Cardiac muscle cell (in vitro differentiated cells and primary cell): ENCODE data around the gene C9. TPM values are rescaled to one million over a fixed set of nuclear protein-coding genes. Genes with fewer than 3 reads are reported as not detected.

Source experiments
- DNase-seq, 2 donors: peaks; one replicate each; pipeline versions ENCODE4 v3.0.0 to v3.0.0-alpha.2; 2010 to 2017; ENCODE audit warnings: low read depth in 1 of 2, low spot score in 1 of 2
- H3K27ac ChIP-seq: fragments of 200-600 bp; sonication (generic); 2 replicates; pipeline ENCODE4 v1.5.1; 2016
- H3K27me3 ChIP-seq: fragments of 200-600 bp; sonication (generic); 2 replicates; pipeline ENCODE4 v1.6.0; 2016; ENCODE audit warnings: control low read depth
- H3K36me3 ChIP-seq: fragments of 200-600 bp; sonication (generic); 2 replicates; pipeline ENCODE4 v1.5.1; 2016; ENCODE audit warnings: control low read depth
- H3K4me1 ChIP-seq: fragments of 200-600 bp; sonication (generic); 2 replicates; pipeline ENCODE4 v1.8.1; 2017; ENCODE audit warnings: low read depth, mild to moderate bottlenecking, mixed run types
- H3K4me3 ChIP-seq: fragments of 200-600 bp; sonication (generic); 2 replicates; pipeline ENCODE4 v1.5.1; 2016; ENCODE audit warnings: mild to moderate bottlenecking
- H3K9me3 ChIP-seq: fragments of 200-600 bp; sonication (generic); 2 replicates; pipeline ENCODE4 v1.5.1; 2017; ENCODE audit warnings: low read depth, mild to moderate bottlenecking, control low read depth
- CTCF ChIP-seq: IDR thresholded peaks from 2 replicates; pipeline ENCODE4 v1.5.1; 2012; ENCODE audit warnings: low read depth, mild to moderate bottlenecking, low read length
- polyA plus RNA-seq: library from polyadenylated mRNA; unstranded; fragments of >200 nt; fragmentation: Nextera tagmentation; extraction: Ambion mirVana; gene quantifications from 2 replicates; pipeline ENCODE4 v1.2.1, GENCODE V29; 2016
- total RNA-seq: library from RNA; depleted of rRNA; stranded (reverse); fragments of >200 nt; gene quantifications from 2 replicates; pipeline ENCODE4 v1.2.3, GENCODE V29; 2016

C9 gene
- total and polyA plus RNA-seq, 2 experiments from 2014 or later: not detected

GRCh38 chr5:39260095-39260494 is 104.2 kb downstream of the C9 start:
- Histone ChIP-seq H3K4me1 (no peaks in the 10 kb centered on the region), H3K27me3 (no peaks in the 10 kb centered on the region), H3K9me3 (no peaks in the 10 kb centered on the region), H3K4me3 (no peak overlapping the region), H3K27ac (no peak overlapping the region), H3K36me3 (no peaks in the 10 kb centered on the region)
- TF ChIP-seq CTCF: no peak
- DNase-seq: no peak

- H3K27me3 ChIP-seq: no peaks in the 10 kb centered on the region
- H3K4me3 ChIP-seq: no peak overlapping the region
- no peaks in the 10 kb centered on the region for H3K4me1 ChIP-seq
- no peaks in the 10 kb centered on the region for H3K36me3 ChIP-seq
- no peak overlapping the region for H3K27ac ChIP-seq
- DNase-seq: no peak
- no peak for TF ChIP-seq CTCF
- H3K9me3 ChIP-seq: no peaks in the 10 kb centered on the region
Observed at GRCh38 chr5:39257554-39257953, 106.7 kb downstream of the C9 start.

DNA sequence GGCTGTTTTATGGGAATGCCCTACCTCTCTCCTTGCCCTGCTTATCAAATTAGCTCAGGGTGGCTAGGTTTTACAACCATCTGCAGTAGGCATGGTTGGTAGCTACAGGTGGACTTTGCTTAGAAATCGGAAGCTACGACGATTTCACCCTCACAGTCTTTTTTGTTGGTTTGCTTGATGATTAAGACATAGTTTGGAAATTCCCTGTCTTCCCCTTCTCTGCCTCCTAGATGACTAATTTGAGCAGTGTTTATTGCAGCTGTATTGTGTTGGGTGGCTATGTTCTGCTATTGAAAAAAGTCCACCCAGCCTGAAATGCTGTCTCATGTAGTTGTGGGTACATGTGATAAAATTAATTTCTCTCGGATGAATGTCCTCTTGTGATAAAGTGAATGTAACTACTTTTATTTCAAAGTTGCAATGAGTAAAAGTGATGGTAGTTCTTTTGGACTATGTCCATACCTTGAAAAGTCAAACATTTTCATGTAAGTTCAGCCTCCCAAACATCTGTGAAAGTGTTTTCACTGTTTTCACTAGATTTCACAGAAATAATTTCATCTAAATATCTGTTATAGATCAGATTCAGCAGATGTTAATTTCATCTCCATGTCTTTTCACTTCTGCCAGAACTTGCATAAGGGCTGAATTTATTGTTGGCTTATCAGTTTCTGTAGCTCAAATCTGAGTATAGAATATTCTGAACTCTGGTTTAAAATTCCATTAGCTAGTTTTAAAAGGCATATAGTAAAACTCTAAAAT is 107.6 kb downstream of the C9 start:
- DNase-seq: peak in 1 of 2 donors; percentile 70
- no peaks in the 10 kb centered on the region for H3K4me1 ChIP-seq
- no peaks in the 10 kb centered on the region for H3K27me3 ChIP-seq
- no peak overlapping the region for H3K4me3 ChIP-seq
- no peak overlapping the region for H3K27ac ChIP-seq
- H3K9me3 ChIP-seq: no peaks in the 10 kb centered on the region
- TF ChIP-seq CTCF: no peak
- no peaks in the 10 kb centered on the region for H3K36me3 ChIP-seq

DNA sequence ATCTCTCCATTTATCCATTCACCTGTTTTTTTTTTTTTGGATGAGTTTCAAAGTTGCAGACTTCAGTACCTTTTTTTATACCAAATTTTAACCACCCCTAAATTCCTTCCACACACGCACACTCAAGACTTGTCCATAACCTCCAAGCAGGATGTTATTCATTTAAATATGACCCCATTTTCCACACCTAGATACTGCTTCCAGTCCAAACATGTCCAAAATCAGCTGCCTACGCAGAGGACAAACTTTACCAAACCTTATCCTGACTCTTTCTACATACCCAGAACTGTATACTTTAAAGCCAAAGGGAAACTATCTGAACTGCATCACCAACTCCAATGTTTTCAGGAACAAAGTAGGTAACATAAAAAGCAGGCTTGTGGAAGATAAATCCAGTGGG is 108.9 kb downstream of the C9 start:
- Histone ChIP-seq H3K27me3 (no peaks in the 10 kb centered on the region), H3K36me3 (no peaks in the 10 kb centered on the region), H3K4me3 (no peak overlapping the region), H3K27ac (no peak overlapping the region), H3K4me1 (no peaks in the 10 kb centered on the region), H3K9me3 (no peaks in the 10 kb centered on the region)
- no peak for TF ChIP-seq CTCF
- no peak for DNase-seq

- Histone ChIP-seq H3K4me1 (no peaks in the 10 kb centered on the region), H3K4me3 (no peak overlapping the region), H3K27ac (no peak overlapping the region), H3K36me3 (no peaks in the 10 kb centered on the region), H3K27me3 (no peaks in the 10 kb centered on the region), H3K9me3 (no peaks in the 10 kb centered on the region)
- DNase-seq: no peak
- no peak for TF ChIP-seq CTCF
Observed at GRCh38 chr5:39254671-39255070, 109.6 kb downstream of the C9 start.
